Kidney (tissue), 14 donors: Measurements from ENCODE around the gene NPVF. TPM values are rescaled to one million over a fixed set of nuclear protein-coding genes. Genes with fewer than 3 reads are reported as not detected.

ENCODE experiments used
- DNase-seq, 5 donors: peaks; one replicate each; pipeline ENCODE4 v3.0.0-alpha.2; 2013 to 2020
- FAIRE-seq: peaks from 2 replicates; lab custom pipeline; 2012; peaks lifted over from hg19 to GRCh38; lab: Jason Lieb, UNC
- H3K27ac ChIP-seq, 2 donors: one replicate each; pipeline ENCODE4 v1.7.0; 2013; ENCODE audit warnings: low read depth in 2 of 2, low read length in 2 of 2, inconsistent platforms in 1 of 2
- H3K27me3 ChIP-seq: one replicate; pipeline ENCODE4 v1.7.1; 2013; ENCODE audit warnings: low read length, inconsistent platforms; ENCODE audit not compliant: control insufficient read depth, insufficient read depth
- H3K36me3 ChIP-seq, 3 donors: one replicate each; pipeline versions ENCODE4 v1.7.0 to v1.7.1; 2013; ENCODE audit warnings: low read length in 3 of 3, control low read depth in 1 of 3, inconsistent platforms in 1 of 3; ENCODE audit not compliant: insufficient read depth in 3 of 3, control insufficient read depth in 2 of 3
- H3K4me1 ChIP-seq, 3 donors: one replicate each; pipeline versions ENCODE4 v1.7.0 to v1.7.1; 2013; ENCODE audit warnings: low read length in 3 of 3, inconsistent platforms in 1 of 3, low read depth in 1 of 3; ENCODE audit not compliant: control insufficient read depth in 2 of 3, insufficient read depth in 2 of 3
- H3K4me3 ChIP-seq, 3 donors: one replicate each; pipeline versions ENCODE4 v1.7.0 to v1.8.1; 2013; ENCODE audit warnings: low read length in 3 of 3, control low read depth in 1 of 3, inconsistent platforms in 1 of 3
- H3K9ac ChIP-seq, 3 donors: one replicate each; pipeline versions ENCODE4 v1.7.0 to v1.7.1; 2013; ENCODE audit warnings: low read length in 3 of 3, control low read depth in 1 of 3, inconsistent platforms in 1 of 3
- H3K9me3 ChIP-seq, 3 donors: one replicate each; pipeline versions ENCODE4 v1.7.0 to v1.7.1; 2013; ENCODE audit warnings: low read length in 3 of 3, control low read depth in 1 of 3, inconsistent platforms in 1 of 3; ENCODE audit not compliant: control insufficient read depth in 2 of 3, insufficient read depth in 1 of 3
- CTCF ChIP-seq: IDR thresholded peaks from 3 replicates; pipeline ENCODE4 v1.5.1; 2012; ENCODE audit warnings: mild to moderate bottlenecking, moderate library complexity, borderline replicate concordance; ENCODE audit not compliant: insufficient read depth; ENCODE audit errors: extremely low read depth
- intact Hi-C: fragments of 100-400 bp; cut with DNase I; formaldehyde crosslinking; loops from one replicate; pipeline ENCODE4 v1.11.1; 2022
- polyA plus RNA-seq: library from polyadenylated mRNA; stranded (reverse); fragments of 350-450 nt; fragmentation: Illumina TruSeq; extraction: RNeasy Lipid Tissue Mini Kit (QIAGEN cat#74804); gene quantifications from one replicate; pipeline ENCODE4 v1.2.3, GENCODE V29; 2014; ENCODE audit warnings: low read depth, low replicate concordance; ENCODE audit not compliant: insufficient read depth
- total RNA-seq: library from RNA; stranded (reverse); fragmentation: NEBNext Ultra II Directional; extraction: Animal tissue kit (Norgen Biotek cat#: 25700); gene quantifications from one replicate; pipeline ENCODE4 v1.2.1, GENCODE V29; 2021
- donor health status: control.
- donor health status: control.
- donor health status: control.
- donor health status: control.
- donor health status: control.
- donor health status: DM: yes; HTN: yes; CAD: no.
- donor health status: Normal renal cell carcinoma (clear cell type).

NPVF gene
- total and polyA plus RNA-seq, 2 donors from 2014 or later, result not detected

GRCh38 chr7:25262586-25262985 is 34.3 kb upstream of the NPVF start:
- no peak for TF ChIP-seq CTCF
- no peak overlapping the region for H3K9ac ChIP-seq
- DNase-seq (no peak), FAIRE-seq (no peak)
- no peaks in the 10 kb centered on the region for H3K36me3 ChIP-seq
- H3K4me1 ChIP-seq, result peaks cover 0 to 4% (median 0%) of the 10 kb centered on the region in 3 donors
- no peaks in the 10 kb centered on the region for H3K27me3 ChIP-seq
- H3K27ac ChIP-seq, result no peak overlapping the region
- intact Hi-C loops, result loop anchor here (10.0 kb wide), 1 partner anchor 592 kb away; no protein-coding TSS in a partner anchor
- no peak overlapping the region for H3K4me3 ChIP-seq
- H3K9me3 ChIP-seq, result no peaks in the 10 kb centered on the region

DNA sequence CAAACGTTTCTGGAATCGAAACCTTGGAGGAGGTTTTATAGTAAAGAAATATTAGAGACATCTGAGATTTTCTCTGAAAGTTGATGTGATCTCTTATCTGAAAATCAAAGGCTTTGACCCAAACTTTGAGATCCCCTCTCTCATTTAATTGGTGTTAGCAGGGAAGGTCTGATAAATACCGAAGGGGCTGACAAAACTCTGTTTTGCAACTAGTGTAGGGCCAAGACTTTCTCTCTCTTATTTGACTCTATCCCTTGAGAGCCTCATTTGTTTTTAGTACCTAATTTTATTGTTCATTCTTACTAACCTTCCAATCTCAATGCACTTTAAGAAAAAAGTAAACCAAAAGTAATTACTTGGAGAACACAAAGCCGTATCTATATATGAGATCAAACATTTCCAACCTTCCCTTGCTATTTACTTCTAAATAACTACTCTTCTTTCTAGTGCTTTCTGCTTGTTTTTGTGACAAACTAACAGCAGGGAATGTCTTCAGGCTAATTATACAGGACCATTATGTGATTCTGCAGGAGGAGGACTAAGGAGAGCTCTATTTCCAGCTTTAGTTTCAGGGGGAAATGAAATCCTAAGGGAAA is 33.4 kb upstream of the NPVF start:
- Histone ChIP-seq H3K9ac (no peak overlapping the region), H3K36me3 (no peaks in the 10 kb centered on the region), H3K4me3 (no peak overlapping the region), H3K4me1 (peaks cover 0 to 4% (median 0%) of the 10 kb centered on the region in 3 donors), H3K9me3 (no peaks in the 10 kb centered on the region), H3K27ac (no peak overlapping the region), H3K27me3 (no peaks in the 10 kb centered on the region)
- intact Hi-C loops, result loop anchor here (10.0 kb wide), 1 partner anchor 593 kb away; no protein-coding TSS in a partner anchor
- no peak for DNase-seq
- no peak for TF ChIP-seq CTCF
- FAIRE-seq, result no peak

GRCh38 chr7:25260862-25261494 is 32.7 kb upstream of the NPVF start:
- H3K9me3 ChIP-seq, result no peaks in the 10 kb centered on the region
- H3K9ac ChIP-seq, result no peak overlapping the region
- H3K4me1 ChIP-seq, result peaks cover 0 to 4% (median 0%) of the 10 kb centered on the region in 3 donors
- H3K4me3 ChIP-seq, result no peak overlapping the region
- no peak for TF ChIP-seq CTCF
- no peaks in the 10 kb centered on the region for H3K27me3 ChIP-seq
- no peak overlapping the region for H3K27ac ChIP-seq
- FAIRE-seq, result no peak
- no peaks in the 10 kb centered on the region for H3K36me3 ChIP-seq
- intact Hi-C loops, result loop anchor here (10.0 kb wide), 1 partner anchor 594 kb away; no protein-coding TSS in a partner anchor
- peak in 1 of 5 donors; percentile 51 for DNase-seq
